LNCAP (cell line): ENCODE results near the gene LIMK2.

ENCODE experiments used
- TF ChIP-seq, protein P1 (sequence below): fragments of 450-650 bp; IDR thresholded peaks from 2 replicates; pipeline ENCODE4 v1.5.1; 2017; ENCODE audit warnings: mild to moderate bottlenecking

The LIMK2 gene

DNA sequence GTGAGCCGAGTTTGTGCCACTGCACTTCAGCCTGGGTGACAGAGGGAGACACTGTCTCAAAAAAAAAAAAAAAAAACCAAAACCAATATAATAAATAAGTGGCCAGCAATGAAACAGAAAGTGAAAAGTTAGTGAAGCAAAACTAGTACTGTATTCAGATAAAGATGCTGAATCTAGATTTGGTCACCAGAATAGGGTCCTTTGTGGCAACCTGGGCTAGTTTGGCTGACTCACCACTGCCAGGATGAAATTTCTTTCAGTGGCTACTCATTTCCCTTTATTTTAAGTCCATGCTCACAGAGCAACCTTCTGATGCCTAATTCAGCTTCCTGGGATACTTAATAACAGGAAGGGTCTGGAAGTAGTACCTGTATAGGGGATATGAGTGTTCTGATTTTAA is 26.0 kb downstream of the LIMK2 start:
- TF ChIP-seq, protein P1, sequence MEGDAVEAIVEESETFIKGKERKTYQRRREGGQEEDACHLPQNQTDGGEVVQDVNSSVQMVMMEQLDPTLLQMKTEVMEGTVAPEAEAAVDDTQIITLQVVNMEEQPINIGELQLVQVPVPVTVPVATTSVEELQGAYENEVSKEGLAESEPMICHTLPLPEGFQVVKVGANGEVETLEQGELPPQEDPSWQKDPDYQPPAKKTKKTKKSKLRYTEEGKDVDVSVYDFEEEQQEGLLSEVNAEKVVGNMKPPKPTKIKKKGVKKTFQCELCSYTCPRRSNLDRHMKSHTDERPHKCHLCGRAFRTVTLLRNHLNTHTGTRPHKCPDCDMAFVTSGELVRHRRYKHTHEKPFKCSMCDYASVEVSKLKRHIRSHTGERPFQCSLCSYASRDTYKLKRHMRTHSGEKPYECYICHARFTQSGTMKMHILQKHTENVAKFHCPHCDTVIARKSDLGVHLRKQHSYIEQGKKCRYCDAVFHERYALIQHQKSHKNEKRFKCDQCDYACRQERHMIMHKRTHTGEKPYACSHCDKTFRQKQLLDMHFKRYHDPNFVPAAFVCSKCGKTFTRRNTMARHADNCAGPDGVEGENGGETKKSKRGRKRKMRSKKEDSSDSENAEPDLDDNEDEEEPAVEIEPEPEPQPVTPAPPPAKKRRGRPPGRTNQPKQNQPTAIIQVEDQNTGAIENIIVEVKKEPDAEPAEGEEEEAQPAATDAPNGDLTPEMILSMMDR = no peak

DNA sequence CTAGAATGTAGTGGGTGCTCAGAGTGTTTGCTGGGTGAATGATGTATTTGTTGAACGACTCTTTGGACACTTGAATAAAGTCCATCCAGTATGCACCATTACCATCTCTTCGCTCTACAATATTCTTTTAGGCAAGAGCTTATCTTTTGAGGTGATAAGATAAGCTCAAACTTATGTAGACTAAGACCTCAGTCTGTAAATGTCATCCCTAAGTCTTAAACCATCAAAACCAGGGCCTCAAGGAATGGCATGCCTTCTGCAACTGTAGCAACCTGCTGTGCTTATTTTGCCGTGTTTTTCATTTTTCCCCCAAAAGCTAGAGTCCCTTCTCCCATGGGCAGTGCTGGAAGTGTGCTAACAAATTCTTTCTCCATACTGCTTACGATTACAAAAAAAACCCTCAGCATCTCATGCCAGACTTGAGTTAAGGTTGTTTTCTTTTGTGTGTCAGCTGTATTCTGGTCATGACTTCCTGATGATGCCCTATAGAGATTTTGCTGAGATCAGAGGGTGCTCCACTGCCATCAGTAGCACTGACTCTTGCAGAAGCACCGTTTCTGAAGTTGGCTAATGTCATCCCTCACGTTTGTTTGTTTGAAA is 27.8 kb downstream of the LIMK2 start:
- TF ChIP-seq, protein P1 = no peak

DNA sequence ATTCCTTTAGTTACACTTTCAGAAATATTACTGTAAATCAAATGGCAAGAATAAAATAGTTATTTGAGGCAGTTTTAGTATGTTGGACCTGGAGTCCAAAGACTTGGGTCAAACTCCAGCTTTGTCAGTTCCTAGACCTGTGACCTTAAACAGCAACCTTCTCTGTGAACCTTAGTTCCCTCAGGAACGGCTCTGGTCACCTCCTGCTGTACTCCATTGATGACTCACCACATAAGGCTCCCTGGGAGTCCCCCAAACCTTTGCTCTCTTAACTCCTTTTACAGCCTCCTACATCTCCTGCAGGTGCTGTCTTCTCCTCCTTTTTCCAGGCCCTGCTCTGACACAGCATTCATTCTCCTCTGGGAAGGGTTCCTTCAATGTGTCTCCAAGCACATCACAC is 29.1 kb downstream of the LIMK2 start:
- TF ChIP-seq, protein P1 = no peak

DNA sequence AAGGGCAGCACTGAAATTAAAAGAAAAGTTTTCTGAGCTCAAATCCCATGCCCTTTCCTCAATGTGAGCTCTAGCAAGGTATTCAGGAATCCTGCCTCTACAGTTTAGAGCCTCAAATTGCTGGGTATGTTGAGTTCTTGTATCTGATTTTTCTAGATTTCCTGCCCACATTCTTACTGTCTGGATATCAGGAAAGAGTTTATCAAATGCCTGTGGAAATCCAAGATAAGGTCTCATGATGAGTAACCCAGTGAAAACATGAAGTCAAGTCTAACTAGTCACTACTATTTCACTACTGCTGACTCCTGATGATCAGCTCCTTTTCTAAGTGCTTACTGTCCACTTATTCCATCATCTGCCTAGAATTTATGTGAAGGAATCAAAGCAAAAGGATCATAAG is 29.8 kb downstream of the LIMK2 start:
- TF ChIP-seq, protein P1 = no peak

DNA sequence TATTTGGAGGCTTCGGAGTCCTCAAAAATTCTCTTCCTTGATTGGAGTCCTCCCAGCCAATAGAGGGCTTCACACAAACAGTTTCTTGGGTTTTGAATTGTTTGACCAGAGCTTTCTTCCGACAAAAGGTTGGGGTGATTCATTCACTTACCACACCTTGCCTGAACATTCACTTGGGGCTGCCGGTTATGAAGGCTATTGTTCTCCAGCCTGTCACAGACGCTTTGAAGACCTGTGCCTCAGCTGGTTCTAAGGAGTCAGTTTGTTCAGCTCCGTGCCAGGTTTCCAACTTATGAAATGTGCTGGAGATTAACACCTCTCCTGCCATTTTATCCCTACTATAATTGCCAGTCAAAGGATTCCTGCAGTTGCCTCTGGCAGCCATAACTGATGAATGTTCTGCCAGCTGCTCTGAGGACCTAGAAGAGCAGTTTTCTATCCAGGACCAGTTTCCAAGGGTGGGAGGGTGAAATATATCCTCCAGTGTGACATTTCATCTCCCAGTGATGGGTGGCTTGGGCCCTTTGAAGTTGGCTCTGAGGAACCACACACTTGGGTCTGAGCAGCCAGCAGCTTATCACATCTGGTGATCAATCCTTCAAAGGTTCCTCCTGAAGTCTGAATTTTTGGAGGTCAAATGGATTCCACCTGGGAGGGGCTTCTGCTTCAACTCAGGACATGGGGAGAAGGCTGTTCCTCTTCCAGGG is 31.4 kb downstream of the LIMK2 start:
- TF ChIP-seq, protein P1 = no peak

DNA sequence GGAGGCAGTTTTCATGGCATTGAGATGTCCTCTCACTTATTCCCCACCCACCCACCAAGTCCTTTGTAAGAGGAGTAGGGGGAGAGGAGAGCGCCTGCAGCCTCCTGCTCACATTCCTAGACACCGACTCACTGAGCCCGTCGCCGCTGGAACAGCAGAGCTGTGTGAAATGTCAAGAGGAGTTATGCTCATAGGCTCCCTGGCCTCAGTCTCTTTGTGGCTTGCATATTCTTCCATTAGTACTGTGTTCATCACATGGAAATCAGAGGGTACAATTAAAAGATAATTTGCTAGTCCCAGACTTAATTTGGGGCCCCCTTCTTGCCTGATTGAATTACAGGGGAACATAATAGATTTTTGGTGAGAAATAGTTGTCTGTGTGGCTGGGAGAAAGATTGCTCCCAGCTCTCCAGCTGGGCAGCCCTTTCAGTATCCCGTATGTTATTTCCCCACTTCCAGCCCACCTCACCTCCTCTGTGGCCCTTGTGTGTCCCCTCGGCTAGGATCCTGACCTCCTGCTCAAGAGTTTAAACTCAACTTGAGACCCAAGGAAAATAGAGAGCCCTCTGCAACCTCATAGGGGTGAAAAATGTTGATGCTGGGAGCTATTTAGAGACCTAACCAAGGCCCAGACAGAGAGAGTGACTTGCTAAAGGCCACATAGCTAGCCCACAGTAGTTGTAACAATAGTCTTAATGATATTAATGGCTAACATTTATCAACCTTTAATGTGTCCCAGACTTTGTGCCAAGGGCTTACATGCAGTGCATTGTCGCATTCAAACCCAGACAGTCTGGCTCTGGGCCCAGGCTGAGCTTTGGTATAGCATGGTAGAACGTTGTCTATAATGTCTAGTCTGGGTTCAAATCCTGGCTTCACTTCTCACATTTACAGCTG is 32.2 kb downstream of the LIMK2 start:
- TF ChIP-seq, protein P1 = no peak

DNA sequence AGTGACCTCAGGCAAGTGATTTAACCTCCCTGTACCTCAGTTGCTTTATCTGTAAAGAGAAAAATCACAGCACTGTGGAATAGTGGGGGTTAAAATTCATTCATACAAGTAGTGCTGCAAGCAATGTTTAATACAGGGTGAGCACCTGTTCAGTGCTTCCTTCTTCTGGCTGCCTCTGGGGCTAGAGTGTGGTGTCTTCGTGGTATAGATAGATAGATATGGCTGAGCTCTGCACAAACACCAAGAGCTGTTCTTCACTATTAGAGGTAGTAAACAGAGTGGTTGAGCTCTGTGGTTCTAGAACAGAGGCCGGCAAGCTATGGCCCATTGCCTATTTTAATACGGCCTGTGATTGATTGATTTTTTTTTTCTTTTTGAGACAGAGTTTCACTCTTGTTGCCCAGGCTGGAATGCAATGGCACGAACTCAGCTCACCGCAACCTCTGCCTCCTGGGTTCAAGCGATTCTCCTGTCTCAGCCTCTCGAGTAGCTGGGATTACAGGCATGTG is 32.9 kb downstream of the LIMK2 start:
- TF ChIP-seq, protein P1 = no peak
